RWPE1 (cell line): ENCODE results near the gene IL21R.

Source experiments
- CTCF ChIA-PET: fragments of 350-600 bp; sonication (Branson Sonifier 250); formaldehyde crosslinking; extraction: SDS; loops from one replicate; lab custom pipeline; 2021; lab: Yijun Ruan, JAX
- POLR2A ChIA-PET: fragments of 400-600 bp; formaldehyde crosslinking; extraction: SDS; loops from one replicate; lab custom pipeline; 2020; ENCODE audit warnings: antibody characterized with exemption; ENCODE audit not compliant: low non-redundant PET; lab: Yijun Ruan, JAX
- DNase-seq: peaks from one replicate; pipeline ENCODE4 v3.0.0; 2012; ENCODE audit warnings: low spot score
- H3K27ac ChIP-seq: fragments of 450-650 bp; 2 replicates; pipeline ENCODE4 v1.5.1; 2017
- CTCF ChIP-seq: fragments of 450-650 bp; conservative IDR thresholded peaks from 2 replicates; pipeline ENCODE4 v1.5.1; 2017; ENCODE audit warnings: low read depth, mild to moderate bottlenecking

Gene IL21R

GRCh38 chr16:27379919-27380318 lies 22.1 kb upstream of the IL21R start:
- no peak for DNase-seq
- POLR2A ChIA-PET: no interaction called here
- CTCF ChIA-PET: no interaction called here
- no peak for TF ChIP-seq CTCF
- no peak overlapping the region for H3K27ac ChIP-seq

GRCh38 chr16:27381236-27381635 lies 20.7 kb upstream of the IL21R start:
- CTCF ChIA-PET: interaction anchor here (0.5 to 1.1 kb wide), 2 partner anchors 13 to 121 kb away, joined by 3 read pairs; no protein-coding TSS in a partner anchor
- no peak for TF ChIP-seq CTCF
- H3K27ac ChIP-seq: no peak overlapping the region
- no peak for DNase-seq
- POLR2A ChIA-PET: no interaction called here

GRCh38 chr16:27381974-27382855 lies 19.8 kb upstream of the IL21R start:
- H3K27ac ChIP-seq: no peak overlapping the region
- no peak for TF ChIP-seq CTCF
- CTCF ChIA-PET: interaction anchor here (0.5 to 1.1 kb wide), 2 partner anchors 14 to 120 kb away, joined by 3 read pairs; no protein-coding TSS in a partner anchor
- no peak for DNase-seq
- POLR2A ChIA-PET: no interaction called here

- no peak overlapping the region for H3K27ac ChIP-seq
- POLR2A ChIA-PET: no interaction called here
- CTCF ChIA-PET: no interaction called here
- no peak for TF ChIP-seq CTCF
- DNase-seq: no peak
Measured at GRCh38 chr16:27383556-27384243, 18.3 kb upstream of the IL21R start.

GRCh38 chr16:27384425-27384824 lies 17.5 kb upstream of the IL21R start:
- TF ChIP-seq CTCF: no peak
- no peak for DNase-seq
- POLR2A ChIA-PET: no interaction called here
- H3K27ac ChIP-seq: no peak overlapping the region
- CTCF ChIA-PET: no interaction called here

- no peak overlapping the region for H3K27ac ChIP-seq
- CTCF ChIA-PET: no interaction called here
- POLR2A ChIA-PET: no interaction called here
- no peak for DNase-seq
- TF ChIP-seq CTCF: no peak
Measured at GRCh38 chr16:27385398-27385797, 16.6 kb upstream of the IL21R start.
